Measurements from ENCODE around the gene CNNM1. TPM values are rescaled to one million over a fixed set of nuclear protein-coding genes. Genes with fewer than 3 reads are reported as not detected.

The CNNM1 gene
- total and polyA plus RNA-seq, 2 donors (not counting 3 experiments of a cell fraction or from before 2014, with no cell fraction given) = not detected

DNA sequence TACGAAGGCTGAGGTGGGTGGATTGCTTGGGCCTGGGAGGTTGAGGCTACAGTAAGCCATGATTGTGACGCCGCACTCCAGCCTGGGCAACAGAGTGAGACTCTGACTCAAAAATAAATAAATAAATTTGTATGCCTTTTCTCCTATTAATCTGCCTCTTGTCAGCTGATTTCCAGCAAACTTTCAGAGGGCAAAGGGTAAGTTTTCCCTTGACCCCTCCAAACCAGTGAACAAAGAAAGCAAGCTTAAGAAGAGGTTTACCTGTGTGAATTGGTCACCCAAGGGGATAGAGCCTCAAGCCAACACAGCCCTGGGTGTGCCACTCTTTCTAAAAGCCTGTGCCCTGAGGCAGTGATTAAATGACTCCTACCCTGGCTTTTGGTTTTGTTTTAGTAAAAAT lies 70.5 kb downstream of the CNNM1 start:
- FAIRE-seq (no peak), DNase-seq (ENCODE audit: low read depth, low spot score) (no peak)
- Histone ChIP-seq H3K79me2 (ENCODE audit: control insufficient read depth, insufficient read depth, low read length) (no peaks in the 10 kb centered on the region), H3K4me3 (replicated peaks in 1 of 3; ENCODE audit: insufficient read depth in 1 of 3, low read depth in 1 of 3, low read length in 3 of 3) (no peak overlapping the region), H3K27ac (ENCODE audit: insufficient read depth, low read depth, low read length) (no peak overlapping the region), H3K36me3 (ENCODE audit: control insufficient read depth in 2 of 2, extremely low read depth in 1 of 2, insufficient read depth in 2 of 2, low read length in 2 of 2) (peaks cover 0 to 2% of the 10 kb centered on the region in 2 experiments), H3K27me3 (ENCODE audit: control insufficient read depth in 2 of 2, insufficient read depth in 2 of 2, low read length in 2 of 2) (no peaks in the 10 kb centered on the region), H3K9ac (replicated peaks; ENCODE audit: extremely low read depth, insufficient read depth, low read length) (no peak overlapping the region), H4K20me1 (replicated peaks; ENCODE audit: control insufficient read depth, extremely low read depth, insufficient read depth, low read length) (no peaks in the 10 kb centered on the region), H3K4me1 (ENCODE audit: control insufficient read depth, extremely low read depth, insufficient read depth, low read length) (peaks cover 28% of the 10 kb centered on the region), H2AFZ (ENCODE audit: low read depth, low read length) (no peak overlapping the region), H3K9me3 (replicated peaks; ENCODE audit: control insufficient read depth, insufficient read depth, low read length) (no peaks in the 10 kb centered on the region), H3K4me2 (ENCODE audit: insufficient read depth, low read length) (no peak overlapping the region), H3K9me1 (replicated peaks; ENCODE audit: control insufficient read depth, extremely low read depth, insufficient read depth, low read length) (no peaks in the 10 kb centered on the region)
- intact Hi-C loops (cut with micrococcal nuclease) = loop anchor here (10.0 kb wide), 1 partner anchor 935 kb away; no protein-coding TSS in a partner anchor
- BruUV-seq (replicated peaks) = no TSS peak
- dilution Hi-C loops (cut with MboI; ENCODE audit: extremely low pct_ligation_motif_present, low sequenced_read_pairs) = no loop called here
- ChIA-PET CTCF (no interaction called here), POLR2A (no interaction called here)
- TF ChIP-seq EZH2 (IDR thresholded peaks at IDR 0.05; ENCODE audit: borderline replicate concordance, low read depth, low read length, severe bottlenecking) (no peak), GATA2 (IDR thresholded peaks at IDR 0.05; ENCODE audit: insufficient read depth, insufficient read length, low read depth, low read length) (no peak), POLR2AphosphoS5 (IDR thresholded peaks at IDR 0.05; ENCODE audit: insufficient read depth, low read depth, low read length) (no peak), MYC (IDR thresholded peaks at IDR 0.05; ENCODE audit: low read depth, low read length) (no peak), POLR2A (IDR thresholded peaks at IDR 0.05; ENCODE audit: low read depth, low read length) (no peak), JUN (IDR thresholded peaks at IDR 0.05; ENCODE audit: borderline replicate concordance, insufficient read depth, insufficient read length, low read depth) (no peak), FOS (IDR thresholded peaks at IDR 0.05; ENCODE audit: borderline replicate concordance, insufficient read depth, low read length) (no peak)
- TF ChIP-seq, protein P1, sequence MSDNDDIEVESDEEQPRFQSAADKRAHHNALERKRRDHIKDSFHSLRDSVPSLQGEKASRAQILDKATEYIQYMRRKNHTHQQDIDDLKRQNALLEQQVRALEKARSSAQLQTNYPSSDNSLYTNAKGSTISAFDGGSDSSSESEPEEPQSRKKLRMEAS (IDR thresholded peaks at IDR 0.05; ENCODE audit: insufficient read depth, insufficient read length) = no peak
- TF ChIP-seq, protein P2, sequence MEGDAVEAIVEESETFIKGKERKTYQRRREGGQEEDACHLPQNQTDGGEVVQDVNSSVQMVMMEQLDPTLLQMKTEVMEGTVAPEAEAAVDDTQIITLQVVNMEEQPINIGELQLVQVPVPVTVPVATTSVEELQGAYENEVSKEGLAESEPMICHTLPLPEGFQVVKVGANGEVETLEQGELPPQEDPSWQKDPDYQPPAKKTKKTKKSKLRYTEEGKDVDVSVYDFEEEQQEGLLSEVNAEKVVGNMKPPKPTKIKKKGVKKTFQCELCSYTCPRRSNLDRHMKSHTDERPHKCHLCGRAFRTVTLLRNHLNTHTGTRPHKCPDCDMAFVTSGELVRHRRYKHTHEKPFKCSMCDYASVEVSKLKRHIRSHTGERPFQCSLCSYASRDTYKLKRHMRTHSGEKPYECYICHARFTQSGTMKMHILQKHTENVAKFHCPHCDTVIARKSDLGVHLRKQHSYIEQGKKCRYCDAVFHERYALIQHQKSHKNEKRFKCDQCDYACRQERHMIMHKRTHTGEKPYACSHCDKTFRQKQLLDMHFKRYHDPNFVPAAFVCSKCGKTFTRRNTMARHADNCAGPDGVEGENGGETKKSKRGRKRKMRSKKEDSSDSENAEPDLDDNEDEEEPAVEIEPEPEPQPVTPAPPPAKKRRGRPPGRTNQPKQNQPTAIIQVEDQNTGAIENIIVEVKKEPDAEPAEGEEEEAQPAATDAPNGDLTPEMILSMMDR (IDR thresholded peaks at IDR 0.05; ENCODE audit: extremely low read depth in 1 of 2, insufficient read depth in 1 of 2, low read depth in 1 of 2, low read length in 2 of 2) = no peak

All from endothelial cell of umbilical vein (primary cell).